ENCODE measurements around the gene CDHR3.

The CDHR3 gene

DNA sequence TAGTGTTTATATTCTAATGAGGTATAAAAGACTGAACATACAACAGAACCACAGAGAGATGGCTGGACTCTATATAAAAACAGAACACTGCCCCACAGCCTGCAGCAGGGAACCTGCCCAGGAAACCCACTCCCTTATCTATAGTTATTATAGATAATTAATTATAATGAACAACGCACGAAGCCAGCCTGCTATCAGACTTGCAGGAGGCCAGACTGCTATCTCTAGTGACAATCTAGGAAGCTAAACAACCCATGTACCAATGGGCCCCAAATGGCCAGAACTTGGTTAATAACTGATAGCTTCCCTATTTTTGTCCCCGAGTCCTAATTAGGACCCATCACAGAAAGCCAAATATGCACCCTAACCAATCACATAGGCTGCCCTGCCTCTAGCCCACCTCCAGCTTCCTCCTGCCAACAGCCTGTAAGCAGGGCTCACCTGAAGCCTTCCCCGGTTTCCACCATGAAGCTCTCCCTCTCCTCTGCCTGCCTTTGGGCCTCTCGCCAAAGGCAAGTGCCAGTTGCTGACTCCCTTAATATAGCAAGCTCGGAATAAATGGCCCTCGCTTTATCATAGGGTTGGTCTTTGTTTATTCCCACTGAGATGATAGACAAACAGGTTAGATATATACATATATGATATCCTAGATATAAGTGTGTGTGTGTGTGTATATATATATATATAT lies 74.6 kb downstream of the CDHR3 start:
- H3K4me3 ChIP-seq (ENCODE audit: low read depth, low read length), result no peak overlapping the region
- H3K27ac ChIP-seq (ENCODE audit: extremely low read depth, low read depth, low read length), result no peak overlapping the region
- no peaks in the 10 kb centered on the region for H3K36me3 ChIP-seq (ENCODE audit: control insufficient read depth in 2 of 2, insufficient read depth in 1 of 2, low read length in 2 of 2)
- TF ChIP-seq ZNF274 (IDR thresholded peaks at IDR 0.05; ENCODE audit: low read length) (no peak), ZNF274 (tag by site-specific recombination; IDR thresholded peaks at IDR 0.05; ENCODE audit: borderline replicate concordance) (no peak), GLI4 (tag by site-specific recombination; IDR thresholded peaks at IDR 0.05) (no peak), ZNF16 (tag by site-specific recombination; IDR thresholded peaks at IDR 0.05; ENCODE audit: low read depth) (no peak), ZNF266 (tag by site-specific recombination; IDR thresholded peaks at IDR 0.05; ENCODE audit: low read depth) (no peak), PRDM1 (tag by site-specific recombination; IDR thresholded peaks at IDR 0.05) (no peak), ZSCAN16 (tag by site-specific recombination; IDR thresholded peaks at IDR 0.05) (no peak), ZNF341 (tag by site-specific recombination; IDR thresholded peaks at IDR 0.05; ENCODE audit: low read depth) (no peak), IKZF3 (tag by site-specific recombination; IDR thresholded peaks at IDR 0.05) (no peak), ZNF37A (tag by site-specific recombination; IDR thresholded peaks at IDR 0.05) (no peak), ZNF610 (tag by site-specific recombination; IDR thresholded peaks at IDR 0.05; ENCODE audit: borderline replicate concordance) (no peak)
- TF ChIP-seq, protein P1, sequence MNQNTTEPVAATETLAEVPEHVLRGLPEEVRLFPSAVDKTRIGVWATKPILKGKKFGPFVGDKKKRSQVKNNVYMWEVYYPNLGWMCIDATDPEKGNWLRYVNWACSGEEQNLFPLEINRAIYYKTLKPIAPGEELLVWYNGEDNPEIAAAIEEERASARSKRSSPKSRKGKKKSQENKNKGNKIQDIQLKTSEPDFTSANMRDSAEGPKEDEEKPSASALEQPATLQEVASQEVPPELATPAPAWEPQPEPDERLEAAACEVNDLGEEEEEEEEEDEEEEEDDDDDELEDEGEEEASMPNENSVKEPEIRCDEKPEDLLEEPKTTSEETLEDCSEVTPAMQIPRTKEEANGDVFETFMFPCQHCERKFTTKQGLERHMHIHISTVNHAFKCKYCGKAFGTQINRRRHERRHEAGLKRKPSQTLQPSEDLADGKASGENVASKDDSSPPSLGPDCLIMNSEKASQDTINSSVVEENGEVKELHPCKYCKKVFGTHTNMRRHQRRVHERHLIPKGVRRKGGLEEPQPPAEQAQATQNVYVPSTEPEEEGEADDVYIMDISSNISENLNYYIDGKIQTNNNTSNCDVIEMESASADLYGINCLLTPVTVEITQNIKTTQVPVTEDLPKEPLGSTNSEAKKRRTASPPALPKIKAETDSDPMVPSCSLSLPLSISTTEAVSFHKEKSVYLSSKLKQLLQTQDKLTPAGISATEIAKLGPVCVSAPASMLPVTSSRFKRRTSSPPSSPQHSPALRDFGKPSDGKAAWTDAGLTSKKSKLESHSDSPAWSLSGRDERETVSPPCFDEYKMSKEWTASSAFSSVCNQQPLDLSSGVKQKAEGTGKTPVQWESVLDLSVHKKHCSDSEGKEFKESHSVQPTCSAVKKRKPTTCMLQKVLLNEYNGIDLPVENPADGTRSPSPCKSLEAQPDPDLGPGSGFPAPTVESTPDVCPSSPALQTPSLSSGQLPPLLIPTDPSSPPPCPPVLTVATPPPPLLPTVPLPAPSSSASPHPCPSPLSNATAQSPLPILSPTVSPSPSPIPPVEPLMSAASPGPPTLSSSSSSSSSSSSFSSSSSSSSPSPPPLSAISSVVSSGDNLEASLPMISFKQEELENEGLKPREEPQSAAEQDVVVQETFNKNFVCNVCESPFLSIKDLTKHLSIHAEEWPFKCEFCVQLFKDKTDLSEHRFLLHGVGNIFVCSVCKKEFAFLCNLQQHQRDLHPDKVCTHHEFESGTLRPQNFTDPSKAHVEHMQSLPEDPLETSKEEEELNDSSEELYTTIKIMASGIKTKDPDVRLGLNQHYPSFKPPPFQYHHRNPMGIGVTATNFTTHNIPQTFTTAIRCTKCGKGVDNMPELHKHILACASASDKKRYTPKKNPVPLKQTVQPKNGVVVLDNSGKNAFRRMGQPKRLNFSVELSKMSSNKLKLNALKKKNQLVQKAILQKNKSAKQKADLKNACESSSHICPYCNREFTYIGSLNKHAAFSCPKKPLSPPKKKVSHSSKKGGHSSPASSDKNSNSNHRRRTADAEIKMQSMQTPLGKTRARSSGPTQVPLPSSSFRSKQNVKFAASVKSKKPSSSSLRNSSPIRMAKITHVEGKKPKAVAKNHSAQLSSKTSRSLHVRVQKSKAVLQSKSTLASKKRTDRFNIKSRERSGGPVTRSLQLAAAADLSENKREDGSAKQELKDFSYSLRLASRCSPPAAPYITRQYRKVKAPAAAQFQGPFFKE (tag by site-specific recombination; IDR thresholded peaks at IDR 0.05; ENCODE audit: borderline replicate concordance), result no peak
- TF ChIP-seq, protein P2, sequence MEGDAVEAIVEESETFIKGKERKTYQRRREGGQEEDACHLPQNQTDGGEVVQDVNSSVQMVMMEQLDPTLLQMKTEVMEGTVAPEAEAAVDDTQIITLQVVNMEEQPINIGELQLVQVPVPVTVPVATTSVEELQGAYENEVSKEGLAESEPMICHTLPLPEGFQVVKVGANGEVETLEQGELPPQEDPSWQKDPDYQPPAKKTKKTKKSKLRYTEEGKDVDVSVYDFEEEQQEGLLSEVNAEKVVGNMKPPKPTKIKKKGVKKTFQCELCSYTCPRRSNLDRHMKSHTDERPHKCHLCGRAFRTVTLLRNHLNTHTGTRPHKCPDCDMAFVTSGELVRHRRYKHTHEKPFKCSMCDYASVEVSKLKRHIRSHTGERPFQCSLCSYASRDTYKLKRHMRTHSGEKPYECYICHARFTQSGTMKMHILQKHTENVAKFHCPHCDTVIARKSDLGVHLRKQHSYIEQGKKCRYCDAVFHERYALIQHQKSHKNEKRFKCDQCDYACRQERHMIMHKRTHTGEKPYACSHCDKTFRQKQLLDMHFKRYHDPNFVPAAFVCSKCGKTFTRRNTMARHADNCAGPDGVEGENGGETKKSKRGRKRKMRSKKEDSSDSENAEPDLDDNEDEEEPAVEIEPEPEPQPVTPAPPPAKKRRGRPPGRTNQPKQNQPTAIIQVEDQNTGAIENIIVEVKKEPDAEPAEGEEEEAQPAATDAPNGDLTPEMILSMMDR (tag by site-specific recombination; IDR thresholded peaks at IDR 0.05), result no peak
- TF ChIP-seq, protein P3, sequence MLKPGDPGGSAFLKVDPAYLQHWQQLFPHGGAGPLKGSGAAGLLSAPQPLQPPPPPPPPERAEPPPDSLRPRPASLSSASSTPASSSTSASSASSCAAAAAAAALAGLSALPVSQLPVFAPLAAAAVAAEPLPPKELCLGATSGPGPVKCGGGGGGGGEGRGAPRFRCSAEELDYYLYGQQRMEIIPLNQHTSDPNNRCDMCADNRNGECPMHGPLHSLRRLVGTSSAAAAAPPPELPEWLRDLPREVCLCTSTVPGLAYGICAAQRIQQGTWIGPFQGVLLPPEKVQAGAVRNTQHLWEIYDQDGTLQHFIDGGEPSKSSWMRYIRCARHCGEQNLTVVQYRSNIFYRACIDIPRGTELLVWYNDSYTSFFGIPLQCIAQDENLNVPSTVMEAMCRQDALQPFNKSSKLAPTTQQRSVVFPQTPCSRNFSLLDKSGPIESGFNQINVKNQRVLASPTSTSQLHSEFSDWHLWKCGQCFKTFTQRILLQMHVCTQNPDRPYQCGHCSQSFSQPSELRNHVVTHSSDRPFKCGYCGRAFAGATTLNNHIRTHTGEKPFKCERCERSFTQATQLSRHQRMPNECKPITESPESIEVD (tag by site-specific recombination; IDR thresholded peaks at IDR 0.05), result no peak
- TF ChIP-seq, protein P4, sequence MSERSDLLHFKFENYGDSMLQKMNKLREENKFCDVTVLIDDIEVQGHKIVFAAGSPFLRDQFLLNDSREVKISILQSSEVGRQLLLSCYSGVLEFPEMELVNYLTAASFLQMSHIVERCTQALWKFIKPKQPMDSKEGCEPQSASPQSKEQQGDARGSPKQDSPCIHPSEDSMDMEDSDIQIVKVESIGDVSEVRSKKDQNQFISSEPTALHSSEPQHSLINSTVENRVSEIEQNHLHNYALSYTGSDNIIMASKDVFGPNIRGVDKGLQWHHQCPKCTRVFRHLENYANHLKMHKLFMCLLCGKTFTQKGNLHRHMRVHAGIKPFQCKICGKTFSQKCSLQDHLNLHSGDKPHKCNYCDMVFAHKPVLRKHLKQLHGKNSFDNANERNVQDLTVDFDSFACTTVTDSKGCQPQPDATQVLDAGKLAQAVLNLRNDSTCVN (tag by site-specific recombination; optimal IDR thresholded peaks at IDR 0.05), result no peak
- TF ChIP-seq, protein P5, sequence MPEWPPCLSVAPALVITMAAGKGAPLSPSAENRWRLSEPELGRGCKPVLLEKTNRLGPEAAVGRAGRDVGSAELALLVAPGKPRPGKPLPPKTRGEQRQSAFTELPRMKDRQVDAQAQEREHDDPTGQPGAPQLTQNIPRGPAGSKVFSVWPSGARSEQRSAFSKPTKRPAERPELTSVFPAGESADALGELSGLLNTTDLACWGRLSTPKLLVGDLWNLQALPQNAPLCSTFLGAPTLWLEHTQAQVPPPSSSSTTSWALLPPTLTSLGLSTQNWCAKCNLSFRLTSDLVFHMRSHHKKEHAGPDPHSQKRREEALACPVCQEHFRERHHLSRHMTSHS (tag by site-specific recombination; IDR thresholded peaks at IDR 0.05), result no peak
- H3K9me3 ChIP-seq (ENCODE audit: control insufficient read depth, insufficient read depth, low read depth, low read length), result no peaks in the 10 kb centered on the region
- CTCF ChIA-PET, result interaction anchor here (0.6 to 1.5 kb wide), 9 partner anchors 10 to 382 kb away, joined by 3 to 5 read pairs (median 4); no protein-coding TSS in a partner anchor
- H3K4me1 ChIP-seq (ENCODE audit: control insufficient read depth, insufficient read depth, low read length), result 0 out of 2 replicates have a peak, but pooled peaks cover 2% of the 10 kb centered on the region
- POLR2A ChIA-PET, result interaction anchor here (0.8 kb wide), 1 partner anchor 247 kb away, joined by 3 read pairs; no protein-coding TSS in a partner anchor

Data from HEK293 (cell line).